Activated T-helper 1 cell treated with anti-CD3 and anti-CD28 coated beads, Interleukin-2, amount 50 U/mL, for 16 hours (primary cell): ENCODE measurements around the gene DDHD1.

ENCODE experiments used
- DNase-seq, 2 donors: peaks; one replicate each; pipeline ENCODE4 v3.0.0-alpha.2; 2020; ENCODE audit warnings: low read depth in 1 of 2, low spot score in 1 of 2

The DDHD1 gene

GRCh38 chr14:53035336-53036210, 117.5 kb downstream of the DDHD1 start:
- DNase-seq, result no peak

- no peak for DNase-seq
Observed at GRCh38 chr14:53034688-53035230, 118.4 kb downstream of the DDHD1 start.

- DNase-seq, result no peak
Observed at GRCh38 chr14:53034036-53034435, 119.1 kb downstream of the DDHD1 start.

- no peak for DNase-seq
Observed at GRCh38 chr14:53032838-53033390, 120.2 kb downstream of the DDHD1 start.

GRCh38 chr14:53032161-53032803, 120.8 kb downstream of the DDHD1 start:
- DNase-seq, result no peak

- DNase-seq, result no peak
Observed at GRCh38 chr14:53027562-53027961, 125.6 kb downstream of the DDHD1 start.

GRCh38 chr14:53027041-53027440, 126.1 kb downstream of the DDHD1 start:
- DNase-seq, result no peak

GRCh38 chr14:53023325-53023724, 129.8 kb downstream of the DDHD1 start:
- DNase-seq, result no peak

- DNase-seq, result no peak
Observed at GRCh38 chr14:53022593-53022992, 130.5 kb downstream of the DDHD1 start.

- DNase-seq, result no peak
Observed at GRCh38 chr14:53020193-53020932, 132.8 kb downstream of the DDHD1 start.

- DNase-seq, result no peak
Observed at GRCh38 chr14:53019406-53019805, 133.7 kb downstream of the DDHD1 start.

GRCh38 chr14:53017837-53018236, 135.3 kb downstream of the DDHD1 start:
- no peak for DNase-seq

GRCh38 chr14:53016919-53017318, 136.2 kb downstream of the DDHD1 start:
- no peak for DNase-seq

GRCh38 chr14:53016491-53016890, 136.6 kb downstream of the DDHD1 start:
- DNase-seq, result no peak

GRCh38 chr14:53011053-53011462, 142.1 kb downstream of the DDHD1 start:
- no peak for DNase-seq

- DNase-seq, result no peak
Observed at GRCh38 chr14:53010193-53011040, 142.7 kb downstream of the DDHD1 start.

- no peak for DNase-seq
Observed at GRCh38 chr14:53006931-53007562, 146.1 kb downstream of the DDHD1 start.

- DNase-seq, result no peak
Observed at GRCh38 chr14:53004976-53005375, 148.1 kb downstream of the DDHD1 start.

- no peak for DNase-seq
Observed at GRCh38 chr14:53003776-53004175, 149.3 kb downstream of the DDHD1 start.

- no peak for DNase-seq
Observed at GRCh38 chr14:53002576-53002975, 150.5 kb downstream of the DDHD1 start.
